Motor neuron (in vitro differentiated cells): Measurements from ENCODE around the gene SPHK1. TPM values are rescaled to one million over a fixed set of nuclear protein-coding genes. Genes with fewer than 3 reads are reported as not detected.

Experiments
- ATAC-seq, 8 experiments: fragments of 200-7000 bp; cut with Tn5 transposase; replicated peaks in 6 of 8; 2 replicates each; pipeline ENCODE4 v1.8.0; 2021; ENCODE audit warnings: mild to moderate bottlenecking in 8 of 8, moderate library complexity in 8 of 8
- H3K27ac ChIP-seq, 2 donors: fragments of 250-450 bp; sonication (Bioruptor Pico); 2 replicates each; pipeline ENCODE4 v1.9.0; 2021; ENCODE audit warnings: antibody characterized with exemption in 2 of 2, mild to moderate bottlenecking in 2 of 2, moderate library complexity in 1 of 2
- H3K4me1 ChIP-seq, 2 donors: fragments of 250-450 bp; sonication (Bioruptor Pico); replicated peaks in 1 of 2; 2 replicates each; pipeline ENCODE4 v1.6.1; 2021; ENCODE audit warnings: antibody characterized with exemption in 2 of 2, mild to moderate bottlenecking in 2 of 2, moderate library complexity in 1 of 2
- H3K4me3 ChIP-seq, 5 donors: fragments of 250-450 bp; sonication (Bioruptor Pico); 2 replicates each; pipeline ENCODE4 v1.9.0; 2021; ENCODE audit warnings: antibody characterized with exemption in 5 of 5, mild to moderate bottlenecking in 5 of 5, moderate library complexity in 4 of 5
- WGBS, 10 experiments: fragments of 450-650 bp; shearing (Covaris generic); methylation state at CpG; one replicate each; pipeline ENCODE4 v1.0.0; 2022; 5-methylcytosine and 5-hydroxymethylcytosine counted together
- in situ Hi-C, 9 experiments: fragments of 400-800 bp; cut with MboI; loops; one replicate each; pipeline ENCODE4 v1.15.0; 2021; ENCODE audit warnings: low sequenced_read_pairs in 9 of 9, low pct_unique_long_range_greater_than_20kb in 2 of 9; ENCODE audit not compliant: unreplicated experiment in 9 of 9
- total RNA-seq, 8 experiments: library from RNA; unstranded; fragments of 300-600 nt; gene quantifications; 2 replicates each; pipeline versions ENCODE4 v1.2.3 to v1.2.4, GENCODE V29; 2022

Gene SPHK1
- total RNA-seq, 8 experiments from 2014 or later, result 0.50 to 61.8 (median 5.8) TPM

DNA sequence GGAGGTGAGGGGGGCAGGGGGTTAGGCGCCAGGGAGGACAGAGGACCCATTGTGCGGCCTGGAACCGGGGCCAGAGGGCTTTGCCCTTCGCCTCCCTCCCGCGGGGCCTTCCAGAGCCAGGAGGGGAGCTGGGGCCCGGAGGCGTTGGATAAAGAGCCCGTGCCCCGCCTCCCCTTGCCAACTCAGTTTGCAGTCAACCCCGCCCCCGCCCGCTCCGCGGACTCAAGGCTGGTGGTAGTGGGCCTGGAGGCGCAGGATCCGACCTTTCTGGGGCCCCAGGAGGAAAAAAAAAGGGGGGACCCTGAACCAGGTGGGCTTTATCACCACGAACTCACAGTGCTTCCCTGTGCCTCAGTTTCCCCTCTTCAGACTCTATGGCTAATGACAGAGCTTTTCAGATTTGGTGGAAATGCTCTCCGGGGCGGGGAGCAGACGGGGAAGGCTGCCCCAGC, 2.0 kb upstream of the SPHK1 start:
- WGBS, 10 experiments, result 0% methylated on average over 1 to 6 of the region's 21 CpGs; no CpG with 5 or more reads in 7 of the 10 experiments
- in situ Hi-C loops, result loop anchor here in 1 of 9 experiments (10.0 kb wide), 1 partner anchor 78 kb away; the partner anchor contains the start of gene QRICH2
- peak in 5 of 8 experiments; percentile 1 to 29 (median 16) for ATAC-seq
- no peak overlapping the region for H3K27ac ChIP-seq
- H3K4me1 ChIP-seq, result peaks cover 8 to 12% of the 10 kb centered on the region in 2 donors
- peak overlapping the region; percentile 34 to 44 (median 42) for H3K4me3 ChIP-seq

DNA sequence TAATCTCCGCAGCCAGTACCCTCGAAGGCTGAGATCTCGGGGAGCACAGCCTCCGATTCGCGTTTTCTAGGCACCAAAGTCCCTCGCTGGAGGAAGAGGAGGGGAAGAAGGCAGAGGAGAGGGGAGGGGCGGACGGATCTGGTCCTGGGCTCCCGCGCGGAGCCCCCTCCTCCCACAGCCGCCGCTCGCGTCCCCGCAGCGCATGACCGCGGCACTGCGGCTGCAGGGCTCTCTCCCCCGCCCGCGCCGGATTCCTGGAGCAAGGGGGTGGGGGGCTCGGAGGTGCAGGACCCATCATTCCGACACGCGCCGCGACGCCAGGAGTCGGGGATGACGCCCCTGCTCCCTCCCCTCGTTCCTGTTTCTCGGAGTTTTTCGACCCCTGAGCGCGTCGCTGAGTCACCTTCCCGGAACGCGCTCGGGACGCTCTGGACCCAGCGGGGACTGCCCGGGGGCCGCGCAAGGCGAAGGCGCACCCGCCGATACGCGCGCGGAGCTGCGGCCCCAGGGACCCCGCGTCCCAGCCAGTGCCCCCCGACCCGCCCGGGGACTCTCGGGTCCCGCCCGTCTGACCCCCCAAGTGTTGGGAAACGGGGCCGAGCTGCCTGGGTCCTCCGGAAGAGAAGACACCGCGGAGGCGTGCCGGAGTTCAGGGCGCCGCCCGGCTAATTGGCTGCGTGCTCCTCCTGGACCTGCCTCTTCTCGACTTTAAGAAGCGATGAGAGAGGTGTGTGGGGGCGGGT, 1.4 kb upstream of the SPHK1 start:
- in situ Hi-C loops, result loop anchor here in 1 of 9 experiments (10.0 kb wide), 1 partner anchor 78 kb away; the partner anchor contains the start of gene QRICH2
- peak; percentile 11 to 71 (median 59) for ATAC-seq
- Histone ChIP-seq H3K27ac (no peak overlapping the region), H3K4me1 (peaks cover 8 to 12% of the 10 kb centered on the region in 2 donors), H3K4me3 (peak overlapping the region; percentile 34 to 44 (median 42))
- no CpG with 5 or more reads among the region's 80 CpGs for WGBS, 10 experiments

DNA sequence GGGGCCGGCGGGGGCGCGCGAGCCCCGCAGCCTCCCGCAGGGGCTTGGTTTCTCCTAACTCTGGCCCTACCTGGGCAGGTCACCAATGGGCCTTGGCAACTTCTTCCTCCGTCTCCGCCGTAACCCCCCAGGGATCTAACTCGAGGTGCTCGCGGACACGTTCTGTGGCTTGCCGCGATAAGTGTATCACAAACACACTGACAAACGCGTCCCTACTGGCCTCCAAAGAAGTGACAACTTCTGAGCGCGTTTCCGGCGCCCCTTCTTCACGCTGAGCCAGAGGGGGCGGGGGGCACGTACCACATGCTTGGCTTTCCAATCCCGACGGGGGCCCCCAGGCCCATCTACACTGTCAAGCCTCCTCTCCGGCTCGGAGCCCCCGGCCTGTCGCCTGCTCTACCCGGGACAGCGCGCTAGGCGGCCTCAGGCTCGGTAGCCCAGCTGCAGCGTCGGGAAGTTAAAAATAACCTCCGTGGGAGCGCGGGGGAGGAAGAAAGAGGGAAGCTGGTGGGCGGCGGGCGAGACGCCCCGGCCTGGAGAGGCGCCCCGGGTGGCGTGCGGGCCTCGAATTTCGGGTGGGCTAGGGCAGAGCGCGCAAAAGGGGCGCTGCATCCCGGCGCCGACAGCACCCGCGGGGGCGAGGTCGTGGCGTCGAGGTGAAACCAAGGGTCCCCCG, 725 bp upstream of the SPHK1 start:
- Histone ChIP-seq H3K4me1 (peaks cover 8 to 12% of the 10 kb centered on the region in 2 donors), H3K27ac (no peak overlapping the region), H3K4me3 (peak overlapping the region; percentile 34 to 44 (median 42))
- ATAC-seq, result peak; percentile 3 to 53 (median 38)
- in situ Hi-C loops, result loop anchor here in 1 of 9 experiments (10.0 kb wide), 1 partner anchor 79 kb away; the partner anchor contains the start of gene QRICH2
- 0 to 2% (median 0%) methylated on average over 1 to 11 of the region's 65 CpGs; no CpG with 5 or more reads in 5 of the 10 experiments for WGBS, 10 experiments

DNA sequence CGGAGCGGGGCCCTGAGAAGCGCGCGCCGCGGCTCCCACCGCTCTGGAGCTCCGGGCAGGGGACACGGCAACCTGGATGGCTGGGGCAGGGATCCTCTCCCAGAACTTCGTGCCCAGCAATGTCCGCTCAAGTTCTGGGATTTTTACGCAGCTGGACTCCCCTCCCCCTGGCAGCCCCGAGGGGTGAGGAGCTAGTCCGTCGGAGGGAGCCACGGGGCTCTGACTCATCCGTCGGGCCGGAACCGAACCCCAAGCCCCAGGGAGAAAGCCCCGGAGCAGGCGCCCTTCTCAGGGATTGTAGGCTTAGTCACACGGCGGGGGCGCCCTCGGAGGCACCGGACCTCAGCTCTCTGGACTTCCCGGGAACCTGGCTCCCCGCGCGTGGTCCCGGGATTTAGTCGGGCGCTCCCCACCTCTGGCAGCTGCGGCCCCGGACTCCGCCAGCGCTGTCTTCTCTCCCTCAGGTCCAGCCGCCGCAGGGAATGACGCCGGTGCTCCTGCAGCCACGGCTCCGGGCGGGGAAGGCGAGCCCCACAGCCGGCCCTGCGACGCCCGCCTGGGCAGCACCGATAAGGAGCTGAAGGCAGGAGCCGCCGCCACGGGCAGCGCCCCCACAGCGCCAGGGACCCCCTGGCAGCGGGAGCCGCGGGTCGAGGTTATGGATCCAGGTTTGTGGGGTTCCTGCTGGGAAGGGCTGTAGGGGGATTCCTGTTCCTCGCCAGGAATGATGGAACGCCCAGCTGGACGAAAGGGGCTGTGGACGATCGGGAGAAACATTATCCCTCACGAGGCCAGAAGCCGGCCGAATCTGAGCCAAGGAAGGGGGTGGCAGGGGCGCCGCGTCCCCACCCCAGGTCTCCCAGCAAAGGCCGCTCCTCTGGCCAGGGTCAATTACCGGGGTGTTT, 830 bp downstream of the SPHK1 start:
- peak in 3 of 8 experiments; percentile 2 to 6 (median 4) for ATAC-seq
- peak overlapping the region; percentile 34 to 44 (median 42) for H3K4me3 ChIP-seq
- H3K27ac ChIP-seq, result no peak overlapping the region
- 0 to 40% (median 3%) methylated on average over 2 to 7 of the region's 74 CpGs; no CpG with 5 or more reads in 6 of the 10 experiments for WGBS, 10 experiments
- H3K4me1 ChIP-seq, result peaks cover 12 to 18% of the 10 kb centered on the region in 2 donors
- in situ Hi-C loops, result loop anchor here in 1 of 9 experiments (10.0 kb wide), 1 partner anchor 80 kb away; the partner anchor contains the start of gene QRICH2

DNA sequence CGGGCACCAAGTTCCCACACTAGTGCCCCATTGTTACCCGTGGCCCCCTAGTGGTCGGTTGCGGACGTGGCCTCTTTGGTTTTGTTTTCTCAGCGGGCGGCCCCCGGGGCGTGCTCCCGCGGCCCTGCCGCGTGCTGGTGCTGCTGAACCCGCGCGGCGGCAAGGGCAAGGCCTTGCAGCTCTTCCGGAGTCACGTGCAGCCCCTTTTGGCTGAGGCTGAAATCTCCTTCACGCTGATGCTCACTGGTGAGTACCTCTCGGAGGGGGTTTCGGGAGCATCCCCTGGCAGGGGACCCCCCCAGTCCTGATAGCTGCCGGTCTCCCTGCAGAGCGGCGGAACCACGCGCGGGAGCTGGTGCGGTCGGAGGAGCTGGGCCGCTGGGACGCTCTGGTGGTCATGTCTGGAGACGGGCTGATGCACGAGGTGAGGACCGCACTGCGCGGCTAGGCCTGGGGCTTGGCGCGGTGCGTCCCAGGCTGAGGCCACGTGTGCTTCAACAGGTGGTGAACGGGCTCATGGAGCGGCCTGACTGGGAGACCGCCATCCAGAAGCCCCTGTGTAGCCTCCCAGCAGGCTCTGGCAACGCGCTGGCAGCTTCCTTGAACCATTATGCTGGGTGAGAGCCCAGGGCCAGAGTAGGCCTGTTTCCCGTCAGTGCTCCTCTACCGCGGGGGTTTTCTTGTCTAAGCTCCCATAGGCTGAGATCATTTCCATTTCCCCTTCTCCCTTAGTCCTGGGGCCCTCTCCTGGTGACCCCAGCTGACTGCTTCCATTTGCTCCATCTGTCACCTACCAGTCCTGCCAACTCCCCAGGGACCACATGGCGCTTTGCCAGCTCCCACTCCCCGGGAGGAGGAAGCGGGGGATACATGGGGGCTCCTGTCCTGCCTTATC, 1.7 kb downstream of the SPHK1 start:
- Histone ChIP-seq H3K27ac (no peak overlapping the region), H3K4me3 (no peak overlapping the region), H3K4me1 (peaks cover 12 to 18% of the 10 kb centered on the region in 2 donors)
- WGBS, 10 experiments, result 24 to 100% (median 60%) methylated on average over 1 to 14 of the region's 52 CpGs; no CpG with 5 or more reads in 5 of the 10 experiments
- in situ Hi-C loops, result loop anchor here in 1 of 9 experiments (10.0 kb wide), 1 partner anchor 81 kb away; the partner anchor contains the start of gene QRICH2
- peak in 3 of 8 experiments; percentile 6 to 42 (median 16) for ATAC-seq

DNA sequence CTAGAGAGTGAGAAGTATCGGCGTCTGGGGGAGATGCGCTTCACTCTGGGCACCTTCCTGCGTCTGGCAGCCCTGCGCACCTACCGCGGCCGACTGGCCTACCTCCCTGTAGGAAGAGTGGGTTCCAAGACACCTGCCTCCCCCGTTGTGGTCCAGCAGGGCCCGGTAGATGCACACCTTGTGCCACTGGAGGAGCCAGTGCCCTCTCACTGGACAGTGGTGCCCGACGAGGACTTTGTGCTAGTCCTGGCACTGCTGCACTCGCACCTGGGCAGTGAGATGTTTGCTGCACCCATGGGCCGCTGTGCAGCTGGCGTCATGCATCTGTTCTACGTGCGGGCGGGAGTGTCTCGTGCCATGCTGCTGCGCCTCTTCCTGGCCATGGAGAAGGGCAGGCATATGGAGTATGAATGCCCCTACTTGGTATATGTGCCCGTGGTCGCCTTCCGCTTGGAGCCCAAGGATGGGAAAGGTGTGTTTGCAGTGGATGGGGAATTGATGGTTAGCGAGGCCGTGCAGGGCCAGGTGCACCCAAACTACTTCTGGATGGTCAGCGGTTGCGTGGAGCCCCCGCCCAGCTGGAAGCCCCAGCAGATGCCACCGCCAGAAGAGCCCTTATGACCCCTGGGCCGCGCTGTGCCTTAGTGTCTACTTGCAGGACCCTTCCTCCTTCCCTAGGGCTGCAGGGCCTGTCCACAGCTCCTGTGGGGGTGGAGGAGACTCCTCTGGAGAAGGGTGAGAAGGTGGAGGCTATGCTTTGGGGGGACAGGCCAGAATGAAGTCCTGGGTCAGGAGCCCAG, 2.8 kb downstream of the SPHK1 start:
- ATAC-seq, result no peak
- WGBS, 10 experiments, result 86 to 98% (median 89%) methylated on average over 7 to 9 of the region's 31 CpGs; no CpG with 5 or more reads in 7 of the 10 experiments
- in situ Hi-C loops, result loop anchor here in 1 of 9 experiments (10.0 kb wide), 1 partner anchor 82 kb away; the partner anchor contains the start of gene QRICH2
- Histone ChIP-seq H3K4me3 (no peak overlapping the region), H3K4me1 (peaks cover 12 to 15% of the 10 kb centered on the region in 2 donors), H3K27ac (no peak overlapping the region)

DNA sequence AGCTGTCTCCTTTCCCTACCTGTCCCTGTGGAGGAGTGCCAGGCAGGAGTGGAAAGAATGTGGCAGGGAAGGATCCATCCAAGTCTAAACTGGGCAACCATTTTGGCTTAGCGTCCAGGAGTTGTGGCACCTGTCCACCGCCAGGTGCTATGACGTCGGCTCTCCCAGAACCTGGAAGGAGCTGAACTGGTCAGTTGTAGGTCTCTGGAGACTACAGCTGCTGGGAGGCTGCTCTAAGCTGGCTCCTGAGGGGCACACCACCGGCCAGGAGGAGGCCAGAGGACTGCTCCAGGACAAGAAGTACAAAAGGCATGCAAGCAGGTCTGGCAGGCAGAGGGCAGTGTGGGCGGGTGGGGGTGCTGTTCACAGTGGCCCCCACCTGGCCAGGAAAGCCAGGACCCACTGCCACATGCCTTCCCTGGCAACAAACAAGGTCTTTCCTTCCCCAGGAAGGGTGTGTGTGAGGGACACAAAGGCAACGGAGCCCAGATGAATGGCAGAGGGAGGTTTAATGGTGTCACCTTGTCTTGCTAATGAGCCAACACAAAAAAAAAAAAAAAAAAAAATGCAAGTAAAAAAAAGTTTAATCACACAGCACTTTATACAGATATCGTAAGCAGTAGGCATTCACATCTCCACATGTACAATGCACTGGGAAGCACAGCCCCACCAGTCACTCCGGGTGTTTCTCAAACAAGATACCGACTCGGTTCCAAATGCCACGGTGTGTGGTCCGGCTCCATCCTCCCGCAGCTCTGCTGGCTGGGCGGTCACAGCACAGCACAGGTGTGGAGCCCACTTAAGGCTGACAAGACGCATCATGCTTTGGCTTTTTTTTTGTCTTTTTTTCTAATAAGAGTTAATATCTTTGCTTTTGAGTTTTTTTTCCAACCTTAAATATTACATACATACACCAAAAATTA, 4.8 kb downstream of the SPHK1 start:
- Histone ChIP-seq H3K4me1 (peaks cover 7 to 9% of the 10 kb centered on the region in 2 donors), H3K4me3 (no peak overlapping the region), H3K27ac (no peak overlapping the region)
- in situ Hi-C loops, result loop anchor here in 1 of 9 experiments (10.0 kb wide), 1 partner anchor 84 kb away; the partner anchor contains the start of gene QRICH2
- no peak for ATAC-seq
- 55 to 100% (median 87%) methylated on average over 1 to 8 of the region's 16 CpGs; no CpG with 5 or more reads in 2 of the 10 experiments for WGBS, 10 experiments

DNA sequence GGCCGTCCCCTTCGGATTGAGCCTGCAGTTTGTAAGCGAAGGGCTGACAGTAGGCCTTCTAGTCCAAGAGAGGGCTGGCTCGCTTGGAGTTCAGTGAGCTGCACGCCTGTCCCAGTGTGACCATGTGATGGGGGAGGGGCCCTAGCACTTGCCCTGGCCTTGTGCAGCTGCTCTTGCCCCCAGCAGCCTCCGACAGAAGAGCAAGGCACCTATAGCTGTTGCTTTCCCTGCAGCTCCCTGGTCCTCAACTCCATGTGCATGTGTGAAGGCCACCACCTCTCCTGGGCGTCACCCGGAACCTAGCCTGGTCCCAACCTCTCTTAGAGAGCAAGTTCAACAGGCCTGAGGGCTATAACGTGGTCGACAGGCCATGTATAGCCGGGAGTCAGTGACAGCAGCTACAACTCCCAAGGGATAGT, 5.6 kb downstream of the SPHK1 start:
- peaks cover 4 to 9% of the 10 kb centered on the region in 2 donors for H3K4me1 ChIP-seq
- no peak overlapping the region for H3K27ac ChIP-seq
- 45 to 100% (median 60%) methylated on average over 1 to 8 of the region's 11 CpGs; no CpG with 5 or more reads in 3 of the 10 experiments for WGBS, 10 experiments
- in situ Hi-C loops, result loop anchor here in 1 of 9 experiments (10.0 kb wide), 1 partner anchor 85 kb away; the partner anchor contains the start of gene QRICH2
- no peak overlapping the region for H3K4me3 ChIP-seq
- peak in 2 of 8 experiments; percentile 11 to 43 for ATAC-seq

DNA sequence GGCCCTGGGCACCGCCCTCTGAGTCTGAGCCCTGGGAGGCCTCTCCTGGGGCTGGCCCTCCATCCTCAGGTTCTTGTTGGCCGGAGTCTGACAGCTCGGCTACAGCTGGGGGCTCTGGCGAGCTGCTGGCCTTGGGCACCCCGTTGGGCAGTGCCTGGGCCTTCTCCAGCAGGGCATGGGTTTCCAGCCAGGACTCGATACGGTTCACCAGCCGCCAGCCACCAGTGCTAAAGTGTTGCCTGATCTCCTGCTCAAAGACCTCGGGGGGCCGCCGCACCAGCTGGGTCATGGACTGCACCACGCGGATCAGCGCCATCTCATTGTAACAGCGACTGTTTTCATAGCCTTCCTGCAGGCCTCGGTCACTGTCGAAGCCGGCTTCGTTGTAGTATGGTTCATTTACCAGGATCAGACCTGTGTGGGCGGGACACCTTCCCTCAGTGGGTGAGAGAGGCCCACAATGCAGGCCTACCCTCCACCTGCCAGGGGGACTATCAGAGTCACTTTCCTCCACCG, 6.8 kb downstream of the SPHK1 start:
- ATAC-seq, result peak in 5 of 8 experiments; percentile 5 to 22 (median 13)
- Histone ChIP-seq H3K27ac (no peak overlapping the region), H3K4me1 (peaks cover under 1 to 9% of the 10 kb centered on the region in 2 donors), H3K4me3 (no peak overlapping the region)
- in situ Hi-C loops, result loop anchor here in 1 of 9 experiments (10.0 kb wide), 1 partner anchor 86 kb away; the partner anchor contains the start of gene QRICH2
- 76 to 100% (median 93%) methylated on average over 1 to 11 of the region's 21 CpGs; no CpG with 5 or more reads in 7 of the 10 experiments for WGBS, 10 experiments
